Left lung (tissue), 10 donors: Measurements from ENCODE around the gene VILL. TPM values are rescaled to one million over a fixed set of nuclear protein-coding genes. Genes with fewer than 3 reads are reported as not detected.

Experiments
- ATAC-seq: fragments of 200-7000 bp; cut with Tn5 transposase; one replicate; pipeline ENCODE4 v1.9.1; 2020; ENCODE audit warnings: moderate library complexity
- DNase-seq, 4 donors: peaks; one replicate each; pipeline ENCODE4 v3.0.0-alpha.2; 2013 to 2020
- H3K27ac ChIP-seq, 2 donors: fragments of 200-600 bp; sonication (generic) in 1 of 2; one replicate each; pipeline versions ENCODE4 v1.5.0 to v1.8.0; 2020 to 2021
- H3K27me3 ChIP-seq, 2 donors: fragments of 200-600 bp; sonication (generic) in 1 of 2; one replicate each; pipeline versions ENCODE4 v1.5.0 to v1.8.0; 2020 to 2021
- H3K36me3 ChIP-seq, 2 donors: fragments of 200-600 bp; sonication (generic) in 1 of 2; one replicate each; pipeline versions ENCODE4 v1.5.0 to v1.8.0; 2020 to 2021
- H3K4me1 ChIP-seq, 2 donors: fragments of 200-600 bp; one replicate each; pipeline ENCODE4 v1.8.0; 2021
- H3K4me3 ChIP-seq, 2 donors: fragments of 200-600 bp; sonication (generic) in 1 of 2; one replicate each; pipeline versions ENCODE4 v1.5.0 to v1.8.0; 2020 to 2021; ENCODE audit warnings: mild to moderate bottlenecking in 1 of 2
- H3K9me3 ChIP-seq, 2 donors: fragments of 200-600 bp; sonication (generic) in 1 of 2; one replicate each; pipeline versions ENCODE4 v1.5.0 to v1.8.0; 2020 to 2021
- intact Hi-C, 2 donors: fragments of 100-400 bp; cut with DNase I; formaldehyde crosslinking; loops; one replicate each; pipeline versions ENCODE4 v1.11.2 to v1.14.2; 2022
- polyA plus RNA-seq, 6 donors: library from polyadenylated mRNA; unstranded; fragments of 120-200 nt; gene quantifications; one replicate each; pipeline ENCODE4 v1.2.1, GENCODE V29; 2013; ENCODE audit not compliant: insufficient read length in 6 of 6
- total RNA-seq, 2 donors: library from RNA; stranded (reverse); fragmentation: NEBNext Ultra II Directional; extraction: Animal tissue kit (Norgen Biotek cat#: 25700); gene quantifications; one replicate each; pipeline ENCODE4 v1.2.1, GENCODE V29; 2021
- TF ChIP-seq, protein P1 (sequence below), 2 donors: fragments of 200-600 bp; sonication (generic) in 1 of 2; IDR thresholded peaks; one replicate each; pipeline versions ENCODE4 v1.5.0 to v1.8.0; 2021; ENCODE audit warnings: antibody characterized with exemption in 2 of 2
- donor health status: DM: no; HTN: yes; CAD: no.
- donor health status: DM: no; HTN: no; CAD: no.

VILL gene
- total and polyA plus RNA-seq, 8 donors = 19.5 to 36.9 (median 25.1) TPM

DNA sequence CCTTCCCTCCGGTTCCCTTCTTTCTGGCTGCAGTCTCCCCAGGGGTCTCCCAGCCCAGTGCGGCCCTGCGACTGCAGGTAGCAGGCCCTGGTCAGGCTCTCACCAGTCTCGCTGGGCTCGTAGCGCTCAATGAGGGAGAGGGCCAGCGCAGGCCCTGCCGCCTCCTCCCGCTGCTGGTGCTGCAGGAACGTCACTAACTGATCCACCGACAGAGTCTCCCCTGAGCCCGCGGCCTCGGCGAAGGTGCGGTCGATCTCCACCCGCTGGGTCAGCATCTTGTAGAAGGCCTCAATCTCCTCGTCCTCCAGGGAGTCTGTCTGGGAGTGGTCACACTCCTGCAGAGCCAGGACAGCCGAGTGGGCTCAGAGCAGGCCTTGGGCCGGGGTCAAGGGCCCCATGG lies 20.5 kb downstream of the VILL start:
- no peaks in the 10 kb centered on the region for H3K4me1 ChIP-seq
- H3K9me3 ChIP-seq = peaks cover 0 to 1% of the 10 kb centered on the region in 2 donors
- DNase-seq (peak in 1 of 4 donors; percentile 76), ATAC-seq (no peak)
- TF ChIP-seq, protein P1, sequence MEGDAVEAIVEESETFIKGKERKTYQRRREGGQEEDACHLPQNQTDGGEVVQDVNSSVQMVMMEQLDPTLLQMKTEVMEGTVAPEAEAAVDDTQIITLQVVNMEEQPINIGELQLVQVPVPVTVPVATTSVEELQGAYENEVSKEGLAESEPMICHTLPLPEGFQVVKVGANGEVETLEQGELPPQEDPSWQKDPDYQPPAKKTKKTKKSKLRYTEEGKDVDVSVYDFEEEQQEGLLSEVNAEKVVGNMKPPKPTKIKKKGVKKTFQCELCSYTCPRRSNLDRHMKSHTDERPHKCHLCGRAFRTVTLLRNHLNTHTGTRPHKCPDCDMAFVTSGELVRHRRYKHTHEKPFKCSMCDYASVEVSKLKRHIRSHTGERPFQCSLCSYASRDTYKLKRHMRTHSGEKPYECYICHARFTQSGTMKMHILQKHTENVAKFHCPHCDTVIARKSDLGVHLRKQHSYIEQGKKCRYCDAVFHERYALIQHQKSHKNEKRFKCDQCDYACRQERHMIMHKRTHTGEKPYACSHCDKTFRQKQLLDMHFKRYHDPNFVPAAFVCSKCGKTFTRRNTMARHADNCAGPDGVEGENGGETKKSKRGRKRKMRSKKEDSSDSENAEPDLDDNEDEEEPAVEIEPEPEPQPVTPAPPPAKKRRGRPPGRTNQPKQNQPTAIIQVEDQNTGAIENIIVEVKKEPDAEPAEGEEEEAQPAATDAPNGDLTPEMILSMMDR (IDR thresholded peaks at IDR 0.05) = no peak
- H3K4me3 ChIP-seq = no peak overlapping the region
- H3K27me3 ChIP-seq = no peaks in the 10 kb centered on the region
- peaks cover 0 to 75% of the 10 kb centered on the region in 2 donors for H3K36me3 ChIP-seq
- intact Hi-C loops = no loop called here
- H3K27ac ChIP-seq = no peak overlapping the region

DNA sequence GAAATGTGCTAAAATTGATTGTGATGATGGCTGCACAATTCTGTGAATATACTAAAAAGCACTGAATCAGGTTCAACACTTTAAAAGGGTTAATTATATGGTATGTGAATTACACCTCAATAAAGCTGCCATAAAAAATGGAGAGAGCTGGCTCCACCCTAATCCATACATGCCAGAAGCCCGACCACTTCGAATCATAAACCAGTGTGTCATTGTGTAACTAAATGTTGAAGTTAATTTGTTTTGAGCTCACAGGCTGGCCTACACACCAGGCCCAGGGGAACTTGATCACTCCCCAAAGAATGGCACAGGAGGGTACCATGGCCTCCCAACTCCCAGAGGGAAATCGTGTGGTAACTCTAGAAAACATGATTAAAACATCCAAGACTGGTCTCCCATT lies 24.9 kb downstream of the VILL start:
- TF ChIP-seq, protein P1 (IDR thresholded peaks at IDR 0.05) = no peak
- H3K4me3 ChIP-seq = no peak overlapping the region
- intact Hi-C loops = no loop called here
- H3K9me3 ChIP-seq = peaks cover 0 to 6% of the 10 kb centered on the region in 2 donors
- H3K4me1 ChIP-seq = no peaks in the 10 kb centered on the region
- no peak overlapping the region for H3K27ac ChIP-seq
- ATAC-seq (no peak), DNase-seq (no peak)
- peaks cover 0 to 73% of the 10 kb centered on the region in 2 donors for H3K36me3 ChIP-seq
- H3K27me3 ChIP-seq = no peaks in the 10 kb centered on the region

DNA sequence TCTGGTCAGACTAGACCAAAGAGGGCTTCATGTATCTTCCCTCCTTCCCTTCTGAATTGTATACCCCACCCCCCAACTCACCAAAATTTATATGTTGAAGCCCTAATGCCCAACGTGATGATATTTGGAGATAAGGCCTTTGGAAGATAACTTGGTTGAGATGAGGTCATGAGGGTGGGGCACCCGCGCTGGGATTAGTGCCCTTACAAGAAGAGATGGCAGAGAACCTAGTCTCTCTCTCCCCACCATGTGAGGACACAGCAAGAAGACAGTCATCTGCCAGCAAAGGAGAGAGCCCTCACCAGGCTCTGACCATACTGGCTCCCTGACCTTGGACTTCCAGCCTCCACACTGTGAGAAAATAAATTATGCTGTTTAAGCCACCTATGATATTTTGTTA lies 25.4 kb downstream of the VILL start:
- no peak for ATAC-seq
- DNase-seq = no peak
- no peaks in the 10 kb centered on the region for H3K4me1 ChIP-seq
- H3K4me3 ChIP-seq = no peak overlapping the region
- TF ChIP-seq, protein P1 (IDR thresholded peaks at IDR 0.05) = no peak
- H3K27ac ChIP-seq = no peak overlapping the region
- H3K9me3 ChIP-seq = peaks cover 0 to 6% of the 10 kb centered on the region in 2 donors
- H3K27me3 ChIP-seq = no peaks in the 10 kb centered on the region
- intact Hi-C loops = no loop called here
- H3K36me3 ChIP-seq = peaks cover 0 to 68% of the 10 kb centered on the region in 2 donors

DNA sequence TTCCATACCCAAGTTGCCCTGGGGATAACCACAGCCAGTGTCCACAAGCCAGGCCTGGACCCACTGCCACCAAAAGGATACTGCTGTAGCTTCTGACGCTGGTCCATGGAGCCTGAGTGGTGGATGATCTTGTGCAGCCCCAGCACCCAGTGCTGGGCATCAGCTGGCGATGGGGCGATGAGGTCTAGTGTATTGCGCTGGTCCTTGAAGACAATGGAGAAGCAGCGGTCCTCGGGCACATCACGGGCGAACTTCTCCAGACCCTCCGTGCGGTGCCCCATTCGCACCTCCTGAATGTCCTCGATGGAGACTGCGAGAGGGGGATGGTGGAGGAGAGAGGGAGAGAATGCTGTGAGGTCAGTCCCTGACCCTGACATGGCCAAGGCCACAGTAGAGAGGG lies 25.8 kb downstream of the VILL start:
- intact Hi-C loops = no loop called here
- no peaks in the 10 kb centered on the region for H3K4me1 ChIP-seq
- H3K4me3 ChIP-seq = no peak overlapping the region
- H3K36me3 ChIP-seq = peaks cover 0 to 64% of the 10 kb centered on the region in 2 donors
- ATAC-seq (no peak), DNase-seq (peak in 1 of 4 donors; percentile 37)
- H3K27ac ChIP-seq = no peak overlapping the region
- H3K27me3 ChIP-seq = no peaks in the 10 kb centered on the region
- TF ChIP-seq, protein P1 (IDR thresholded peaks at IDR 0.05) = no peak
- H3K9me3 ChIP-seq = peaks cover 0 to 6% of the 10 kb centered on the region in 2 donors

DNA sequence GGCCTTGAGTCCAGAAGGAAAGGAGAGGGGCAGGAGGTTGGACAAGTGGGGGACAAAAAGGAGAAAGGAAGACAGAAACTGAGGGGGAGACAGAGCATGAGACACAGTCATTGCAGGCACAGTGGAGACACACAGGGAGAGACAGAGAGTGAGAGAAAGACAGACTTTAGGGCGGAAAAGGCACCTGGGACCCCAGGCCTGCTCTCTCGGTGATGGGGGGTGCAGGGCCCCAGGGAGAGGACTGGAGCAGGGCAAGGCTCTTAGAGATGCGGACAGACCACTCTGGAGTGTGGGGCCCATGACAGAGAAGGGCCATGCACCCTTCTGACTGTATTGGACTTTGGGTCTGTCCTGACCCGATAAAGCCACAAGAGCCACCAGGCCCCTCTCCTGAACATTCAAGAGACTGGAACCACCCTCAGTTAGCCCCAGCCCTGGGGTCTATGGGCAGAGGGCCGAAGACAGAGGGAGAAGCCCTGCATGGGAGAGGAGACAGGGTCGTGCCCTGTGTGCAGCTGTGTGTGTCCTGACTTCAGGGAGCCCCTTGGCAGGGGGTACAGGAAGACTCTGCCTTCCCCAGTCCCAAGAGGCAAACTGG lies 26.4 kb downstream of the VILL start:
- Histone ChIP-seq H3K4me3 (no peak overlapping the region), H3K9me3 (peaks cover 0 to 6% of the 10 kb centered on the region in 2 donors), H3K27me3 (no peaks in the 10 kb centered on the region), H3K4me1 (no peaks in the 10 kb centered on the region), H3K36me3 (peaks cover 0 to 60% of the 10 kb centered on the region in 2 donors), H3K27ac (no peak overlapping the region)
- intact Hi-C loops = no loop called here
- DNase-seq (peak in 1 of 4 donors; percentile 14), ATAC-seq (no peak)
- TF ChIP-seq, protein P1 (IDR thresholded peaks at IDR 0.05) = no peak
